RPMI8226 (cell line): ENCODE measurements around the gene CMSS1.
"Not testable (repeated sequence)": the region's sequence is repeated elsewhere in the genome, so short reads cannot be mapped to it uniquely, and the experiment has no call there.

Experiments used
- DNase-seq: peaks from one replicate; pipeline ENCODE4 v3.0.0-alpha.2; 2015

Gene CMSS1

DNA sequence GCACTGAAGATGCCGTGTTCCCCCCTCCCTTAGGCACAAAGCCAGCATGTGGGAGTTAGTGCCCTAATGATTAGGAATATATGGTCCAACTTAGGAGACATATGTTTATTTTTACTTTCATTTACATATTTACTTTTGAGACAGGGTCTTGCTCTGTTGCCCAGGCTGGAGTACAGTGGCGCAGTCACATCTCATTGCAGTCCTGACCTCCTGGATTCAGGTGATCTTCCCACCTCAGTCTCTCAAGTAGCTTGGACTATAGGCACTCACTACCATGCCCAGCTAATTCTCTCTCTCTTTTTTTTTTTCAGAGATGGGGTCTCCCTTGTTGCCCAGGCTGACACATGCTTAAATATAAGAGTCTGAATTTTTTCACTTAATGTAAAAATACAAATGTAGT, 391.5 kb downstream of the CMSS1 start:
- DNase-seq, result no peak

- DNase-seq, result no peak
Observed at GRCh38 chr3:100209948-100210771, 392.5 kb downstream of the CMSS1 start.

- no peak for DNase-seq
Observed at GRCh38 chr3:100210772-100211135, 393.1 kb downstream of the CMSS1 start.

- no peak for DNase-seq
Observed at GRCh38 chr3:100213891-100214573, 396.4 kb downstream of the CMSS1 start.

DNA sequence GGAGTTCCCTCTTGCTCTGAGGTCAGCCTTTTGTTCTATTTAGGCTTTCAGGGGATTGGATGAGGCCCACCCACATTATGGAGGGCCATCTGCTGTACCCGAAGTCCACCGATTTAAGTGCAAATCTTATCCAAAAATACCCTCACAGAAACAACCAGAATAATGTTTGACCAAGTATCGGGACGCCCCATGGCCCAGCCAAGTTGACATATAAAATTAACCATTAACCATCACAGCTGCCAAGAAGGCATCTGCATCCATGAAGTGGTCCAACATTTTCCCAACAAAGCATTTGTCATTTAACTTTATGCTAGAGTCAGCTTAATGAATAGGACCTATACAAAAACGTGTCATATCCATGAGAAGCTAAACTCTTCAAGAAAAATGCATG, 396.9 kb downstream of the CMSS1 start:
- DNase-seq, result no peak

- DNase-seq, result no peak
Observed at GRCh38 chr3:100216713-100217112, 399.1 kb downstream of the CMSS1 start.

DNA sequence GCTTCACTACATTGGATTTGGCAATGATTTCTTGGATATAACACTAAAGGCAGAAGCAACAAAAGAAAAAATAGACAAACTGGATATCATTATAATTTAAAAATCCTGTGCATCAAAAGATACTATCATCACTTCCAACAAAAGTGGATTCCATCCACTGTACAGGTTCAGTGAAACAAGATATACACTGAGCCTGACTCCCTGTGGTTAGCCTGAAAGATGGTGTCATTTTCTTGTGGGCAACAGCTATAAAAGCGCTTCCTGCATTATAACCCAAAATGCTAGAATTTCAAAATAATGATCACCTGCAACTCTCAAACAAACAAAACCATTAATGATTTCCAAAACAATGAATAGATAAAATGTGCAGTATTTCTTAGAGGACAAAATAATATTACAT, 403.5 kb downstream of the CMSS1 start:
- DNase-seq, result no peak

GRCh38 chr3:100225193-100225592, 407.5 kb downstream of the CMSS1 start:
- DNase-seq, result no peak

- DNase-seq, result no peak
Observed at GRCh38 chr3:100225883-100226282, 408.2 kb downstream of the CMSS1 start.

- no peak for DNase-seq
Observed at GRCh38 chr3:100226712-100227429, 409.2 kb downstream of the CMSS1 start.

GRCh38 chr3:100227511-100227921, 409.9 kb downstream of the CMSS1 start:
- no peak for DNase-seq

DNA sequence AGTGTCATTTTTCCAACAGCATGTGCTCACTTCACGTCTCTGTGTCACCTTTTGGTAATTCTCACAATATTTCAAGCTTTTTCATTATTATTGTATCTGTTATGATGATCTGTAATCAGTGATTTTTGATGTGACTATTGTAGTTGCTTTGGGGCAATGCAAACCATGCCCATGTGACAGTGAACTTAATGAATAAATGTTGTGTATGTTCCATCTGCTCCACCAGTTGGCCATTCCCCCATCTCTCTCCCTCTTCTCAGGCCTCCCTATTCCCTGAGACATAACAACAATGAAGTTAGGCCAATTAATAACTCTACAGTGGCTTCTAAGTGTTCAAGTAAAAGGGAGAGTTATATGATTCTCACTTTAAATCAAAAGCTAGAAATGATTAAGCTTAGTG, 410.6 kb downstream of the CMSS1 start:
- DNase-seq, result no peak

DNA sequence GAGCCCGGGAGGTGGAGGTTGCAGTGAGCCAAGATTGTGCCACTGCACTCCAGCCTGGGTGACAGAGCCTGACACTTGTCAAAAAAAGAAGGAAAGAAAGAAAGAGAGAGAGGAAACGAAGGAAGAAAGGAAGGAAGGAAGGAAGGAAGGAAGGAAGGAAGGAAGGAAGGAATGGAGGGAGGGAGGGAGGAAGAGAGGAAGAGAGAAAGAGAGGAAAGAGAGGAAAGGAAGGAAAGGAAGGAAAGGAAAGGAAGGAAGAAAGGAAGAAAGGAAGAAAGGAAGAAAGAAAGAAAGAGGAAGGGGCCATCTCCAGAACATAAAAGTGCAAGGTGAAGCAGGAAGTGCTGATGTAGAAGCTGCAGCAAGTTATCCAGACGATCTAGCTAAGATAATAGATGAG, 411.5 kb downstream of the CMSS1 start:
- not testable (repeated sequence) for DNase-seq

GRCh38 chr3:100230710-100231109, 413.0 kb downstream of the CMSS1 start:
- no peak for DNase-seq
